DOHH2 (cell line): ENCODE data around the gene SLC16A3.

Experiments
- CTCF ChIP-seq: fragments of 200-600 bp; sonication (generic); IDR thresholded peaks from one replicate; pipeline ENCODE4 v1.5.1; 2014; ENCODE audit warnings: antibody characterized with exemption, mild to moderate bottlenecking, low read depth, low read length; ENCODE audit not compliant: poor library complexity, severe bottlenecking
- EZH2phosphoT487 ChIP-seq: fragments of 200-600 bp; sonication (generic); IDR thresholded peaks from 2 replicates; pipeline ENCODE4 v1.6.1; 2017; ENCODE audit warnings: borderline replicate concordance, mild to moderate bottlenecking, antibody characterized with exemption, low read length, moderate library complexity, mixed read lengths

GRCh38 chr17:82231312-82231561, 2.4 kb downstream of the SLC16A3 start:
- TF ChIP-seq CTCF (no peak), EZH2phosphoT487 (no peak)
